Activated naive CD4-positive, alpha-beta T cell treated with anti-CD3 and anti-CD28 coated beads, Interleukin-2, amount 50 U/mL, for 24 hours (primary cell): Measurements from ENCODE around the gene LRRN4CL.
A peak's percentile ranks its signal among the peaks of the same experiment; 100 is the strongest.
"Not testable (repeated sequence)": the region's sequence is repeated elsewhere in the genome, so short reads cannot be mapped to it uniquely, and the experiment has no call there.

Source experiments
- H3K27ac Mint-ChIP-seq: one replicate; pipeline ENCODE4 v1.8.0; 2021; ENCODE audit warnings: mild to moderate bottlenecking, mixed read lengths
- H3K27me3 Mint-ChIP-seq: one replicate; pipeline ENCODE4 v1.8.0; 2021; ENCODE audit warnings: mixed read lengths
- H3K36me3 Mint-ChIP-seq: one replicate; pipeline ENCODE4 v1.8.0; 2021; ENCODE audit warnings: mixed read lengths
- H3K4me1 Mint-ChIP-seq: one replicate; pipeline ENCODE4 v1.8.0; 2021; ENCODE audit warnings: mixed read lengths
- H3K4me3 Mint-ChIP-seq: one replicate; pipeline ENCODE4 v1.8.0; 2021; ENCODE audit warnings: mild to moderate bottlenecking, mixed read lengths
- H3K9me3 Mint-ChIP-seq: one replicate; pipeline ENCODE4 v1.8.0; 2021; ENCODE audit warnings: mixed read lengths

The LRRN4CL gene

DNA sequence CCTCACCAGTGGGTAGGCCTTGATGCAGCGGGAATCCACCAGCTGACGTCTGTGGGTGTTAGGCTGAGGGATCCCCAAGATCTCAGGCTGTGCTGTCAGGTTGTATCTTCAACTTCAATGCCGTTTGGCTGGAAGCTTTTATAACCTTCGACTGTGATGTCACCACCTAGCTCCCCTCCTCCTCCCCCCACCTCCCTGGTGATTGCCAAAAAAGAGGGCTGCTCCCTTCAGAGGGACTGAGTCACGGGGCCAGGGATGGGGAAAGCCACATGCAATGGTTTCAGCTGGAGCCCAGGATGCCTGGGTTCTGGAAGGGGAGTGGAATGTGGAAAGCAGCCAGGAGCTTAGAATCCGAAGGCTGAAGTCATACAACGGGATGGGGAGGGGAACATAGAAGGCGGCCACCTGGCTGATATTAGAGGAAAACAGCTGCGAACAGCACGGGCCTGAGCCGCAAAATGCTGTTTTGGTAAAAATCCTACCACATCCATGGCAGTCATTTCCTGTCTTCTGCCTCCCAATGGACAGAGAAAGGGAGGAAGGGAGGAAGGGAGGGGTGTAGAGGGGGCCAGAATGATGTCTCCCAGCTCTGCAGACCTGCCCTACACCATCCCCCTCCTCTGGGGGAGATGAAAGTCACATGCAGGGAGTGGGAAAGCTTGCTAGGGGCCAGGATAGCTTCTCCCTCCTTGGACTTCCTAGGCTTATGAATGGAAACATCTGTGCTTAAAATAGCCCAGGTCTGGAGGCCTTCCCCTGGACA lies at the start of gene LRRN4CL:
TSS of gene LRRN4CL (minus strand) at position 110 of the 763 bp plus-strand sequence. CDS start 1,022 bp downstream, outside the sequence.
- Mint-ChIP-seq H3K4me3 (no peak within 1 kb of the TSS), H3K9me3 (no peaks in the 10 kb centered on the region), H3K36me3 (peaks cover 10% of the 10 kb centered on the region), H3K4me1 (peaks cover 2% of the 10 kb centered on the region), H3K27me3 (peaks cover 5% of the 10 kb centered on the region), H3K27ac (no peak within 1 kb of the TSS)

GRCh38 chr11:62737196-62737595 lies 47.9 kb upstream of the LRRN4CL start:
- H3K36me3 Mint-ChIP-seq: peaks cover 7% of the 10 kb centered on the region
- H3K9me3 Mint-ChIP-seq: no peaks in the 10 kb centered on the region
- H3K27me3 Mint-ChIP-seq: no peaks in the 10 kb centered on the region
- H3K27ac Mint-ChIP-seq: no peak overlapping the region
- H3K4me3 Mint-ChIP-seq: no peak overlapping the region
- peaks cover 7% of the 10 kb centered on the region for H3K4me1 Mint-ChIP-seq

GRCh38 chr11:62732830-62733229 lies 43.5 kb upstream of the LRRN4CL start:
- peaks cover 26% of the 10 kb centered on the region for H3K4me1 Mint-ChIP-seq
- no peaks in the 10 kb centered on the region for H3K9me3 Mint-ChIP-seq
- H3K27ac Mint-ChIP-seq: peak overlapping the region; percentile 69
- no peaks in the 10 kb centered on the region for H3K27me3 Mint-ChIP-seq
- peaks cover 6% of the 10 kb centered on the region for H3K36me3 Mint-ChIP-seq
- no peak overlapping the region for H3K4me3 Mint-ChIP-seq

DNA sequence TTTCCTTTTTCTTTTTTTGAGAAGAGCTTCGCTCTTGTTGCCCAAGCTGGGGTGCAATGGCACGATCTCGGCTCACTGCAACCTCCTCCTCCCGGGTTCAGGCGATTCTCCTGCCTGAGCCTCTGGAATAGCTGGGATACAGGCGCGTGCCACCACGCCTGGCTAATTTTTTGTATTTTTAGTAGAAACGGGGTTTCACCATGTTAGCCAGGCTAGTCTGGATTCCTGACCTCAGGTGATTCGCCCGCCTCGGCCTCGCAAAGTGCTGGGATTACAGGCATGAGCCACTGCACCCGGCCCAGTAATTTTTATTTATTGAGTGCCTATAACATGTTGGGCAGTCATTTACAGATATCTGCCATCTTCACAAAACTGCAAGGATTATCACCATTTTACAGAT lies 40.7 kb upstream of the LRRN4CL start:
- H3K4me1 Mint-ChIP-seq: peaks cover 33% of the 10 kb centered on the region
- H3K36me3 Mint-ChIP-seq: peaks cover 15% of the 10 kb centered on the region
- H3K27me3 Mint-ChIP-seq, H3K9me3 Mint-ChIP-seq: not testable (repeated sequence)
- H3K27ac Mint-ChIP-seq: peak overlapping the region; percentile 76
- H3K4me3 Mint-ChIP-seq: peak overlapping the region; percentile 97

GRCh38 chr11:62728171-62728988 lies 39.0 kb upstream of the LRRN4CL start, which contains the start of gene TTC9C:
Gene TTC9C (plus strand): TSS chr11:62728486. CDS start chr11:62728849, 363 bp downstream.
- no peaks in the 10 kb centered on the region for H3K27me3 Mint-ChIP-seq
- H3K4me1 Mint-ChIP-seq: peaks cover 47% of the 10 kb centered on the region
- H3K4me3 Mint-ChIP-seq: peak within 1 kb of the TSS; percentile 97
- peak within 1 kb of the TSS; percentile 97 for H3K27ac Mint-ChIP-seq
- peaks cover 24% of the 10 kb centered on the region for H3K36me3 Mint-ChIP-seq
- H3K9me3 Mint-ChIP-seq: no peaks in the 10 kb centered on the region

DNA sequence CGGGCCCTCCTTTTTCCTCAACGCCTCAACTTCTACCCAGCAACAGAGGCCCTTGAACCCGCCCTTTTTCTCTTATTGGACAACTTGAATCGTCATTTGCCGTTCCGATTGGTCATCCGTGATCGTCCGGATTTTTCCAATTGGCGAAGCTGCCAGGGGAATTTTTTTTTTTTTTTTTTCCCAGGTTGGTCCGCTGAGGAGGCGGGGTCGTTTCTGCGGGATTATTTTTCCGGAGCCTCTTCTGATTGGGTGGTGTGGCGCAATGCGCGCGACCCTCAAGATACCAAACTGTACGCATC lies 38.5 kb upstream of the LRRN4CL start:
- Mint-ChIP-seq H3K36me3 (peaks cover 21% of the 10 kb centered on the region), H3K27ac (peak overlapping the region; percentile 97)

GRCh38 chr11:62727165-62727871 lies 38.0 kb upstream of the LRRN4CL start, which contains the start of gene HNRNPUL2:
Gene HNRNPUL2 (minus strand): TSS chr11:62727457. CDS start chr11:62727156, 301 bp downstream.
- Mint-ChIP-seq H3K36me3 (peaks cover 25% of the 10 kb centered on the region), H3K4me3 (peak within 1 kb of the TSS; percentile 97), H3K9me3 (no peaks in the 10 kb centered on the region), H3K4me1 (peaks cover 49% of the 10 kb centered on the region), H3K27ac (peak within 1 kb of the TSS; percentile 97), H3K27me3 (no peaks in the 10 kb centered on the region)

More for the DNA sequence above, 38.5 kb upstream of the LRRN4CL start:
- Mint-ChIP-seq H3K27me3 (no peaks in the 10 kb centered on the region), H3K4me1 (peaks cover 45% of the 10 kb centered on the region), H3K9me3 (no peaks in the 10 kb centered on the region), H3K4me3 (peak overlapping the region; percentile 97)

- no peaks in the 10 kb centered on the region for H3K27me3 Mint-ChIP-seq
- H3K27ac Mint-ChIP-seq: peak overlapping the region; percentile 97
- no peaks in the 10 kb centered on the region for H3K9me3 Mint-ChIP-seq
- H3K4me1 Mint-ChIP-seq: peaks cover 54% of the 10 kb centered on the region
- H3K4me3 Mint-ChIP-seq: peak overlapping the region; percentile 97
- H3K36me3 Mint-ChIP-seq: peaks cover 27% of the 10 kb centered on the region
Measured at GRCh38 chr11:62726915-62727164, 37.5 kb upstream of the LRRN4CL start.

- no peaks in the 10 kb centered on the region for H3K9me3 Mint-ChIP-seq
- peak overlapping the region; percentile 93 for H3K27ac Mint-ChIP-seq
- peak overlapping the region; percentile 97 for H3K4me3 Mint-ChIP-seq
- H3K27me3 Mint-ChIP-seq: no peaks in the 10 kb centered on the region
- H3K36me3 Mint-ChIP-seq: peaks cover 27% of the 10 kb centered on the region
- peaks cover 56% of the 10 kb centered on the region for H3K4me1 Mint-ChIP-seq
Measured at GRCh38 chr11:62726156-62726914, 37.0 kb upstream of the LRRN4CL start.

- H3K4me3 Mint-ChIP-seq: peak overlapping the region; percentile 97
- peaks cover 33% of the 10 kb centered on the region for H3K36me3 Mint-ChIP-seq
- H3K4me1 Mint-ChIP-seq: peaks cover 57% of the 10 kb centered on the region
- H3K27ac Mint-ChIP-seq: peak overlapping the region; percentile 93
- no peaks in the 10 kb centered on the region for H3K27me3 Mint-ChIP-seq
- H3K9me3 Mint-ChIP-seq: no peaks in the 10 kb centered on the region
Measured at GRCh38 chr11:62725646-62726045, 36.3 kb upstream of the LRRN4CL start.

GRCh38 chr11:62724171-62724570 lies 34.8 kb upstream of the LRRN4CL start:
- peaks cover 42% of the 10 kb centered on the region for H3K36me3 Mint-ChIP-seq
- H3K27me3 Mint-ChIP-seq: no peaks in the 10 kb centered on the region
- H3K4me3 Mint-ChIP-seq: peak overlapping the region; percentile 97
- no peaks in the 10 kb centered on the region for H3K9me3 Mint-ChIP-seq
- H3K4me1 Mint-ChIP-seq: peaks cover 59% of the 10 kb centered on the region
- H3K27ac Mint-ChIP-seq: peak overlapping the region; percentile 81

DNA sequence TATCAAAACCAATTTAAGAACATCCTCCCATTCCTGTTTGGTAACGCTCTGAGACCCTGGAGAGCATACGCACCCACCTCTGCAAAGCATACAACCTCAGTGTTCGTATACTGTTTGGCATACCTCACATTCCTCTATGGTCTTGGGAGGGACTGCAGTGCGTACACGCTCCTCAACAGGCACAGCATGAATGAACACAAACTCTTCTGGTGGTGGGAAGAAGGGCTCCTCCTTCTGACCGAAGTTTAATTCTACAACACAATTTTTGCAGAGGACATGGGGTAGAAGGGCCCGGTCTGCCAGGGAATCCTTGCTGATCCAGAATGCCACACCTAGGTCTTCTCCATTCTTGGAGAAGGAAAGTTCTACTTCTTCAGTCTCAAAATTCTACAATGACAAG lies 32.7 kb upstream of the LRRN4CL start:
- Mint-ChIP-seq H3K4me1 (peaks cover 60% of the 10 kb centered on the region), H3K27ac (peak overlapping the region; percentile 41), H3K4me3 (no peak overlapping the region)

GRCh38 chr11:62719302-62719978 lies 30.1 kb upstream of the LRRN4CL start:
- Mint-ChIP-seq H3K36me3 (peaks cover 43% of the 10 kb centered on the region), H3K27ac (peak overlapping the region; percentile 38), H3K9me3 (no peaks in the 10 kb centered on the region), H3K4me1 (peaks cover 61% of the 10 kb centered on the region), H3K4me3 (no peak overlapping the region), H3K27me3 (no peaks in the 10 kb centered on the region)

More for the DNA sequence above, 32.7 kb upstream of the LRRN4CL start:
- no peaks in the 10 kb centered on the region for H3K9me3 Mint-ChIP-seq
- H3K27me3 Mint-ChIP-seq: no peaks in the 10 kb centered on the region
- H3K36me3 Mint-ChIP-seq: peaks cover 44% of the 10 kb centered on the region

- no peaks in the 10 kb centered on the region for H3K9me3 Mint-ChIP-seq
- H3K4me1 Mint-ChIP-seq: peaks cover 58% of the 10 kb centered on the region
- no peaks in the 10 kb centered on the region for H3K27me3 Mint-ChIP-seq
- H3K27ac Mint-ChIP-seq: peak overlapping the region; percentile 62
- peaks cover 32% of the 10 kb centered on the region for H3K36me3 Mint-ChIP-seq
- no peak overlapping the region for H3K4me3 Mint-ChIP-seq
Measured at GRCh38 chr11:62716816-62717215, 27.5 kb upstream of the LRRN4CL start.
